Measurements from ENCODE around the gene TNFRSF19. TPM values are rescaled to one million over a fixed set of nuclear protein-coding genes. Genes with fewer than 3 reads are reported as not detected.

TNFRSF19 gene
- total and polyA plus RNA-seq, 2 of the 4 experiments (the other 2 are of a cell fraction): 18.6 to 26.3 TPM

GRCh38 chr13:23644126-23644419 is 73.9 kb downstream of the TNFRSF19 start:
- intact Hi-C loops (cut with micrococcal nuclease): no loop called here
- Histone ChIP-seq H2BK20ac (ENCODE audit: low read depth, low read length) (no peak overlapping the region), H2BK120ac (ENCODE audit: low read depth, low read length) (no peak overlapping the region; the same call in 1 of the 2 replicates), H3K56ac (ENCODE audit: extremely low read depth, insufficient read depth, low read length) (no peak overlapping the region), H3K27me3 (ENCODE audit: control insufficient read depth, insufficient read depth, low read length) (no peaks in the 10 kb centered on the region), H3K23ac (ENCODE audit: low read depth, low read length) (peak overlapping the region; percentile 3; the same call in 1 of the 2 replicates), H2AFZ (replicated peaks; ENCODE audit: low read length, poor library complexity) (no peak overlapping the region), H3K4me3 (ENCODE audit: insufficient read depth, low read depth, low read length) (no peak overlapping the region), H4K91ac (ENCODE audit: insufficient read depth, low read depth, low read length) (no peak overlapping the region), H3K18ac (ENCODE audit: low read depth, low read length) (0 out of 2 replicates have a peak overlapping the region, but pooled peaks have one; percentile 3), H3K79me1 (ENCODE audit: low read depth in 1 of 2, low read length in 2 of 2) (peaks cover 0 to 21% of the 10 kb centered on the region in 2 experiments; a peak in 3 of 4 replicates), H3K14ac (replicated peaks; ENCODE audit: low read depth, low read length) (no peak overlapping the region), H3K9me1 (ENCODE audit: insufficient read depth, low read length) (no peaks in the 10 kb centered on the region; the same call in 1 of the 2 replicates), H4K5ac (ENCODE audit: low read depth, low read length) (no peak overlapping the region), H2AK9ac (replicated peaks; ENCODE audit: low read depth, low read length, poor library complexity) (no peak overlapping the region), H4K8ac (ENCODE audit: low read depth in 2 of 2, low read length in 2 of 2) (peak overlapping the region in 1 of 2 experiments; percentile 35; a peak in 1 of 4 replicates), H3K4me2 (ENCODE audit: low read depth, low read length) (no peak overlapping the region), H2BK5ac (ENCODE audit: low read depth, low read length, poor library complexity, severe bottlenecking) (peak overlapping the region; percentile 6), H3K9ac (ENCODE audit: low read depth, low read length) (no peak overlapping the region), H3K27ac (ENCODE audit: insufficient read depth, low read length) (peak overlapping the region; percentile 54; the same call in 1 of the 2 replicates), H3K4me1 (ENCODE audit: control insufficient read depth, insufficient read depth, low read length) (peaks cover 8% of the 10 kb centered on the region), H3K4ac (ENCODE audit: low read depth, low read length) (peak overlapping the region; percentile 1; the same call in 1 of the 2 replicates), H2BK15ac (ENCODE audit: low read depth, low read length) (no peak overlapping the region), H4K20me1 (ENCODE audit: insufficient read depth, low read length) (no peaks in the 10 kb centered on the region), H2AK5ac (ENCODE audit: low read depth, low read length) (no peak overlapping the region), H3K36me3 (ENCODE audit: control insufficient read depth, insufficient read depth, low read length) (peaks cover 24% of the 10 kb centered on the region), H3K9me3 (ENCODE audit: control insufficient read depth, insufficient read depth, low read length) (no peaks in the 10 kb centered on the region)
- peak; percentile 38 for ATAC-seq (ENCODE audit: low read depth)
- no peak for DNase-seq
- dilution Hi-C loops (cut with HindIII; ENCODE audit: low sequenced_read_pairs, unreplicated experiment): no loop called here
- ChIA-PET CTCF (no interaction called here), POLR2A (ENCODE audit: unreplicated experiment) (no interaction called here)
- no TSS peak for BruUV-seq (replicated peaks)
- WGBS, 2 experiments (ENCODE audit: extremely low coverage in 2 of 2, insufficient read length in 1 of 2): no CpG with 5 or more reads among the region's 2 CpGs
- no peak for TF ChIP-seq BHLHE40 (IDR thresholded peaks at IDR 0.05; ENCODE audit: low read depth, low read length)
- TF ChIP-seq POLR2A (IDR thresholded peaks at IDR 0.05; ENCODE audit: low read depth, low read length): no peak
- TF ChIP-seq, protein P1, sequence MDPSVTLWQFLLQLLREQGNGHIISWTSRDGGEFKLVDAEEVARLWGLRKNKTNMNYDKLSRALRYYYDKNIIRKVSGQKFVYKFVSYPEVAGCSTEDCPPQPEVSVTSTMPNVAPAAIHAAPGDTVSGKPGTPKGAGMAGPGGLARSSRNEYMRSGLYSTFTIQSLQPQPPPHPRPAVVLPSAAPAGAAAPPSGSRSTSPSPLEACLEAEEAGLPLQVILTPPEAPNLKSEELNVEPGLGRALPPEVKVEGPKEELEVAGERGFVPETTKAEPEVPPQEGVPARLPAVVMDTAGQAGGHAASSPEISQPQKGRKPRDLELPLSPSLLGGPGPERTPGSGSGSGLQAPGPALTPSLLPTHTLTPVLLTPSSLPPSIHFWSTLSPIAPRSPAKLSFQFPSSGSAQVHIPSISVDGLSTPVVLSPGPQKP (IDR thresholded peaks at IDR 0.05; ENCODE audit: borderline replicate concordance, low read depth, low read length): no peak
- TF ChIP-seq RAD21 (IDR thresholded peaks at IDR 0.05; ENCODE audit: low read length): no peak
- peak; percentile 50; the same call in 1 of the 2 replicates for TF ChIP-seq CEBPB (IDR thresholded peaks at IDR 0.05; ENCODE audit: low read depth, low read length)
- in situ Hi-C loops (cut with MboI; ENCODE audit: low sequenced_read_pairs): no loop called here

Data from IMR-90 (cell line).